ENCODE results near the gene APOA5. TPM values are rescaled to one million over a fixed set of nuclear protein-coding genes. Genes with fewer than 3 reads are reported as not detected.

APOA5 gene
- total RNA-seq, 1 donor from 2014 or later: not detected

Other genes starting within 250 kb of the APOA5 start
- gene BUD13, start 18.9 kb downstream of the APOA5 start, total RNA-seq: 9.1 TPM
- gene ZPR1, start 3.9 kb downstream of the APOA5 start, total RNA-seq: 31.7 TPM
- gene APOA4, start 31.4 kb upstream of the APOA5 start, total RNA-seq: not detected
- not detected for gene APOC3, start 38.0 kb upstream of the APOA5 start, total RNA-seq
- gene APOA1, start 45.7 kb upstream of the APOA5 start, total RNA-seq: 0.49 TPM